ENCODE measurements around the gene SNF8.
"Not testable (repeated sequence)": the region's sequence is repeated elsewhere in the genome, so short reads cannot be mapped to it uniquely, and the experiment has no call there.

Gene SNF8

GRCh38 chr17:48944515-48945260 is at the start of gene SNF8:
Gene SNF8 (minus strand): TSS chr17:48944842. CDS start chr17:48944734, 108 bp downstream.
- DNase-seq, result peak; percentile 84

- no peak for DNase-seq
Measured at GRCh38 chr17:48993951-48994350, 49.3 kb upstream of the SNF8 start.

- no peak for DNase-seq
Measured at GRCh38 chr17:48993305-48993704, 48.7 kb upstream of the SNF8 start.

- DNase-seq, result no peak
Measured at GRCh38 chr17:48992444-48992843, 47.8 kb upstream of the SNF8 start.

- DNase-seq, result no peak
Measured at GRCh38 chr17:48990882-48991357, 46.3 kb upstream of the SNF8 start.

- no peak for DNase-seq
Measured at GRCh38 chr17:48989100-48989499, 44.5 kb upstream of the SNF8 start.

GRCh38 chr17:48985436-48986245 is 41.0 kb upstream of the SNF8 start:
- no peak for DNase-seq

GRCh38 chr17:48981927-48982539 is 37.4 kb upstream of the SNF8 start:
- DNase-seq, result no peak

GRCh38 chr17:48973806-48974205 is 29.2 kb upstream of the SNF8 start:
- no peak for DNase-seq

- no peak for DNase-seq
Measured at GRCh38 chr17:48972749-48973097, 28.1 kb upstream of the SNF8 start.

GRCh38 chr17:48970865-48971687 is 26.4 kb upstream of the SNF8 start:
- DNase-seq, result no peak

GRCh38 chr17:48970224-48970623 is 25.6 kb upstream of the SNF8 start:
- DNase-seq, result peak; percentile 27

- DNase-seq, result no peak
Measured at GRCh38 chr17:48961516-48962233, 17.0 kb upstream of the SNF8 start.

GRCh38 chr17:48960834-48961515 is 16.3 kb upstream of the SNF8 start:
- no peak for DNase-seq

- DNase-seq, result no peak
Measured at GRCh38 chr17:48954300-48954755, 9.7 kb upstream of the SNF8 start.

- DNase-seq, result no peak
Measured at GRCh38 chr17:48952904-48953303, 8.3 kb upstream of the SNF8 start.

GRCh38 chr17:48951572-48951971 is 6.9 kb upstream of the SNF8 start:
- no peak for DNase-seq

- DNase-seq, result not testable (repeated sequence)
Measured at GRCh38 chr17:48945261-48945651, 614 bp upstream of the SNF8 start.

GRCh38 chr17:48933035-48933434 is 11.6 kb downstream of the SNF8 start:
- DNase-seq, result no peak

- no peak for DNase-seq
Measured at GRCh38 chr17:48930435-48930873, 14.2 kb downstream of the SNF8 start.

- DNase-seq, result no peak
Measured at GRCh38 chr17:48929812-48930165, 14.9 kb downstream of the SNF8 start.
